Measurements from ENCODE around the gene REST. TPM values are rescaled to one million over a fixed set of nuclear protein-coding genes. Genes with fewer than 3 reads are reported as not detected.
"Not testable (repeated sequence)": the region's sequence is repeated elsewhere in the genome, so short reads cannot be mapped to it uniquely, and the experiment has no call there.

REST gene
- total and polyA plus RNA-seq, 10 donors = 3.6 to 45.4 (median 37.1) TPM

DNA sequence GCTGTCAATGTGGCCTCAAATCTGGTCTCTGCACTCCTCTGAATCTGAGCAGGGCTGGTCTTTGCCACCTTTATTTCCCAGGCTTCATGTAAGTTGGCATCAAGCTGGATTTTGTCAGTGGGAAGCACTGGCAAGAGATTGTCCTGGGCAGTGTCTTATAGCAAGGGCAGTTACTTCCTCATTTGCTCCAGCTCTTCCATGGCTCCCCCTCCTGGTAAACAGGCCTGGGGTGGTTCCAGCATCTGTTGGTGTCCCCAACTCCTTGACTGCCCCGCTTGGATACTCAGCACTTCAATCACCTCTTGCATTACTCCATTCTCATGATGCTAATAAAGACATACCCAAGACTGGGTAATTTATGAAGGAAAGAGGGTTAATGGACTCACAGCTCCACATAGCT is 15.0 kb upstream of the REST start:
- WGBS, 5 donors = 92 to 100% (median 94%) methylated on average over 1 of the region's 1 CpG
- H3K9me3 ChIP-seq = peaks cover 0 to 2% (median 0%) of the 10 kb centered on the region in 8 donors
- H3K36me3 ChIP-seq = no peaks in the 10 kb centered on the region
- no peak for TF ChIP-seq POLR2AphosphoS5 (IDR thresholded peaks at IDR 0.05)
- TF ChIP-seq, protein P1, sequence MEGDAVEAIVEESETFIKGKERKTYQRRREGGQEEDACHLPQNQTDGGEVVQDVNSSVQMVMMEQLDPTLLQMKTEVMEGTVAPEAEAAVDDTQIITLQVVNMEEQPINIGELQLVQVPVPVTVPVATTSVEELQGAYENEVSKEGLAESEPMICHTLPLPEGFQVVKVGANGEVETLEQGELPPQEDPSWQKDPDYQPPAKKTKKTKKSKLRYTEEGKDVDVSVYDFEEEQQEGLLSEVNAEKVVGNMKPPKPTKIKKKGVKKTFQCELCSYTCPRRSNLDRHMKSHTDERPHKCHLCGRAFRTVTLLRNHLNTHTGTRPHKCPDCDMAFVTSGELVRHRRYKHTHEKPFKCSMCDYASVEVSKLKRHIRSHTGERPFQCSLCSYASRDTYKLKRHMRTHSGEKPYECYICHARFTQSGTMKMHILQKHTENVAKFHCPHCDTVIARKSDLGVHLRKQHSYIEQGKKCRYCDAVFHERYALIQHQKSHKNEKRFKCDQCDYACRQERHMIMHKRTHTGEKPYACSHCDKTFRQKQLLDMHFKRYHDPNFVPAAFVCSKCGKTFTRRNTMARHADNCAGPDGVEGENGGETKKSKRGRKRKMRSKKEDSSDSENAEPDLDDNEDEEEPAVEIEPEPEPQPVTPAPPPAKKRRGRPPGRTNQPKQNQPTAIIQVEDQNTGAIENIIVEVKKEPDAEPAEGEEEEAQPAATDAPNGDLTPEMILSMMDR (IDR thresholded peaks at IDR 0.05 in 8 of 11, conservative IDR thresholded peaks at IDR 0.05 in 3 of 11) = no peak
- TF ChIP-seq POLR2A (IDR thresholded peaks at IDR 0.05) = no peak
- DNase-seq = no peak
- H3K4me1 ChIP-seq = no peaks in the 10 kb centered on the region
- H3K4me3 ChIP-seq = no peak overlapping the region
- H3K27ac ChIP-seq = no peak overlapping the region
- H3K27me3 ChIP-seq (replicated peaks in 1 of 7) = no peaks in the 10 kb centered on the region
- intact Hi-C loops (cut with DNase I; ENCODE audit: low total_unique reads) = no loop called here

- WGBS, 5 donors = 93 to 95% (median 94%) methylated on average over 17 of the region's 17 CpGs
- intact Hi-C loops (cut with DNase I; ENCODE audit: low total_unique reads); H3K4me3 ChIP-seq; H3K27me3 ChIP-seq (replicated peaks in 1 of 7); H3K27ac ChIP-seq; H3K9me3 ChIP-seq; H3K4me1 ChIP-seq; H3K36me3 ChIP-seq; DNase-seq: not testable (repeated sequence)
Measured at GRCh38 chr4:56897842-56898241, 9.9 kb upstream of the REST start.

- DNase-seq; H3K9me3 ChIP-seq; H3K36me3 ChIP-seq; H3K27ac ChIP-seq; H3K27me3 ChIP-seq (replicated peaks in 1 of 7); intact Hi-C loops (cut with DNase I; ENCODE audit: low total_unique reads); H3K4me3 ChIP-seq; H3K4me1 ChIP-seq: not testable (repeated sequence)
- WGBS, 5 donors = 85 to 97% (median 92%) methylated on average over 5 of the region's 5 CpGs
Measured at GRCh38 chr4:56900186-56900585, 7.5 kb upstream of the REST start.

GRCh38 chr4:56902703-56903102 is 5.0 kb upstream of the REST start:
- peaks cover 0 to 18% (median 11%) of the 10 kb centered on the region in 6 donors for H3K4me1 ChIP-seq
- no peaks in the 10 kb centered on the region for H3K27me3 ChIP-seq (replicated peaks in 1 of 7)
- intact Hi-C loops (cut with DNase I; ENCODE audit: low total_unique reads) = no loop called here
- DNase-seq = no peak
- H3K36me3 ChIP-seq = no peaks in the 10 kb centered on the region
- WGBS, 5 donors = 65 to 76% (median 69%) methylated on average over 3 of the region's 3 CpGs
- TF ChIP-seq POLR2AphosphoS5 (IDR thresholded peaks at IDR 0.05) (no peak), POLR2A (IDR thresholded peaks at IDR 0.05) (no peak)
- TF ChIP-seq, protein P1 (IDR thresholded peaks at IDR 0.05 in 8 of 11, conservative IDR thresholded peaks at IDR 0.05 in 3 of 11) = no peak
- no peaks in the 10 kb centered on the region for H3K9me3 ChIP-seq
- H3K4me3 ChIP-seq = no peak overlapping the region
- H3K27ac ChIP-seq = no peak overlapping the region

GRCh38 chr4:56905796-56906195 is 1.9 kb upstream of the REST start:
- intact Hi-C loops (cut with DNase I; ENCODE audit: low total_unique reads) = loop anchor here (5.0 kb wide), 1 partner anchor 72 kb away; the partner anchor contains the start of genes NOA1 and POLR2B

More at GRCh38 chr4:56905796-56906195, 1.9 kb upstream of the REST start:
- Histone ChIP-seq H3K27me3 (replicated peaks in 1 of 7) (no peaks in the 10 kb centered on the region), H3K4me3 (no peak overlapping the region), H3K4me1 (peaks cover 12 to 34% (median 24%) of the 10 kb centered on the region in 6 donors), H3K27ac (no peak overlapping the region), H3K36me3 (no peaks in the 10 kb centered on the region), H3K9me3 (no peaks in the 10 kb centered on the region)
- TF ChIP-seq POLR2A (IDR thresholded peaks at IDR 0.05) (no peak), POLR2AphosphoS5 (IDR thresholded peaks at IDR 0.05) (no peak)
- TF ChIP-seq, protein P1 (IDR thresholded peaks at IDR 0.05 in 8 of 11, conservative IDR thresholded peaks at IDR 0.05 in 3 of 11) = no peak
- 45 to 78% (median 69%) methylated on average over 1 of the region's 1 CpG for WGBS, 5 donors
- no peak for DNase-seq

Data from spleen (tissue), 11 donors.